Tibial nerve (tissue), 4 donors: ENCODE data around the gene YARS1. TPM values are rescaled to one million over a fixed set of nuclear protein-coding genes. Genes with fewer than 3 reads are reported as not detected.

Source experiments
- DNase-seq, 2 donors: peaks; one replicate each; pipeline ENCODE4 v3.0.0-alpha.2; 2019; ENCODE audit warnings: low spot score in 2 of 2
- H3K27ac ChIP-seq, 4 donors: fragments of 200-600 bp; sonication (generic) in 3 of 4; one replicate each; pipeline ENCODE4 v1.5.1; 2017 to 2019; ENCODE audit warnings: mild to moderate bottlenecking in 1 of 4
- H3K27me3 ChIP-seq, 2 donors: fragments of 200-600 bp; sonication (generic) in 1 of 2; one replicate each; pipeline versions ENCODE4 v1.5.1 to v1.6.0; 2017 to 2019
- H3K36me3 ChIP-seq, 3 donors: fragments of 200-600 bp; sonication (generic); one replicate each; pipeline ENCODE4 v1.5.1; 2018 to 2019
- H3K4me1 ChIP-seq, 4 donors: fragments of 200-600 bp; sonication (generic) in 3 of 4; one replicate each; pipeline ENCODE4 v1.5.1; 2017 to 2019
- H3K4me3 ChIP-seq, 4 donors: fragments of 200-600 bp; sonication (generic) in 3 of 4; one replicate each; pipeline ENCODE4 v1.5.1; 2017 to 2019; ENCODE audit warnings: mild to moderate bottlenecking in 1 of 4, moderate library complexity in 1 of 4
- H3K9me3 ChIP-seq, 4 donors: fragments of 200-600 bp; sonication (generic) in 3 of 4; one replicate each; pipeline ENCODE4 v1.5.1; 2017 to 2019
- CTCF ChIP-seq, 5 experiments: fragments of 200-600 bp in 3 of 5; fragments of 450-650 bp in 2 of 5; sonication (generic) in 3 of 5; IDR thresholded peaks; one replicate each; pipeline ENCODE4 v1.5.1; 2016 to 2019; ENCODE audit warnings: antibody characterized with exemption in 5 of 5, mild to moderate bottlenecking in 3 of 5, moderate library complexity in 2 of 5
- EP300 ChIP-seq, 2 donors: sonication (generic); formaldehyde crosslinking; IDR thresholded peaks; one replicate each; pipeline ENCODE4 v1.6.1; 2017; ENCODE audit warnings: antibody characterized with exemption in 2 of 2, mild to moderate bottlenecking in 1 of 2
- POLR2A ChIP-seq, 2 donors: fragments of 450-650 bp; IDR thresholded peaks; one replicate each; pipeline ENCODE4 v1.6.1; 2017; ENCODE audit warnings: antibody characterized with exemption in 2 of 2, mild to moderate bottlenecking in 2 of 2, moderate library complexity in 2 of 2
- WGBS, 2 donors: methylation state at CpG; one replicate each; pipeline ENCODE4 v1.1.5; 2018; 5-methylcytosine and 5-hydroxymethylcytosine counted together
- total RNA-seq, 4 donors: library from RNA; depleted of rRNA; stranded (reverse); fragments of >200 nt; gene quantifications; one replicate each; pipeline ENCODE4 v1.1.0, GENCODE V29; 2016

The YARS1 gene
- total RNA-seq, result 10 to 100 TPM; 29.0 to 80.7 (median 50.2) TPM

- H3K4me1 ChIP-seq, result peaks cover 0 to 58% (median 22%) of the 10 kb centered on the region in 4 donors
- 0% methylated on average over 36 to 48 of the region's 55 CpGs for WGBS, 2 donors
Observed at GRCh38 chr1:32817159-32817814, at the start of gene YARS1, which contains the start of gene S100PBP. Gene YARS1 (minus strand): TSS chr1:32817358. CDS start chr1:32817244, 114 bp downstream. Gene S100PBP (plus strand): TSS chr1:32817653. CDS start chr1:32826100, 8,447 bp downstream.

GRCh38 chr1:32865639-32866405 is 48.7 kb upstream of the YARS1 start:
- no peak for DNase-seq
- peaks cover 0 to 69% (median 0%) of the 10 kb centered on the region in 3 donors for H3K36me3 ChIP-seq
- peaks cover 0 to 8% of the 10 kb centered on the region in 2 donors for H3K27me3 ChIP-seq
- no peak overlapping the region for H3K27ac ChIP-seq
- 49 to 51% methylated on average over 3 of the region's 3 CpGs for WGBS, 2 donors
- no peaks in the 10 kb centered on the region for H3K9me3 ChIP-seq
- no peak overlapping the region for H3K4me3 ChIP-seq
- H3K4me1 ChIP-seq, result peaks cover 0 to 14% (median 4%) of the 10 kb centered on the region in 4 donors
- no peak for TF ChIP-seq CTCF (IDR thresholded peaks at IDR 0.05)
- TF ChIP-seq POLR2A (IDR thresholded peaks at IDR 0.05), result no peak
- no peak for TF ChIP-seq EP300 (IDR thresholded peaks at IDR 0.05)

More at GRCh38 chr1:32817159-32817814, at the start of gene YARS1, which contains the start of gene S100PBP:
- peak within 1 kb of the TSS; percentile 82 to 99 (median 90) for H3K4me3 ChIP-seq
- H3K27me3 ChIP-seq, result no peaks in the 10 kb centered on the region
- peak within 1 kb of the TSS; percentile 94 to 98 (median 96) for H3K27ac ChIP-seq
- peak; percentile 99 for DNase-seq
- no peaks in the 10 kb centered on the region for H3K9me3 ChIP-seq
- TF ChIP-seq POLR2A (IDR thresholded peaks at IDR 0.05) (peak in 1 of 2 donors; percentile 61), CTCF (IDR thresholded peaks at IDR 0.05) (peak in 3 of 5 experiments; percentile 15 to 73 (median 59)), EP300 (IDR thresholded peaks at IDR 0.05) (peak; percentile 97)
- H3K36me3 ChIP-seq, result no peaks in the 10 kb centered on the region

GRCh38 chr1:32864375-32865019 is 47.3 kb upstream of the YARS1 start:
- TF ChIP-seq EP300 (IDR thresholded peaks at IDR 0.05) (no peak), CTCF (IDR thresholded peaks at IDR 0.05) (no peak), POLR2A (IDR thresholded peaks at IDR 0.05) (no peak)

GRCh38 chr1:32863881-32864245 is 46.7 kb upstream of the YARS1 start:
- peaks cover 0 to 84% (median 0%) of the 10 kb centered on the region in 3 donors for H3K36me3 ChIP-seq
- DNase-seq, result no peak
- TF ChIP-seq CTCF (IDR thresholded peaks at IDR 0.05), result no peak
- TF ChIP-seq EP300 (IDR thresholded peaks at IDR 0.05), result no peak
- TF ChIP-seq POLR2A (IDR thresholded peaks at IDR 0.05), result no peak
- H3K4me1 ChIP-seq, result peaks cover 0 to 7% (median 0%) of the 10 kb centered on the region in 4 donors
- H3K27ac ChIP-seq, result no peak overlapping the region
- no peaks in the 10 kb centered on the region for H3K9me3 ChIP-seq
- no peaks in the 10 kb centered on the region for H3K27me3 ChIP-seq
- WGBS, 2 donors, result 88 to 97% methylated on average over 1 of the region's 1 CpG
- no peak overlapping the region for H3K4me3 ChIP-seq

More at GRCh38 chr1:32864375-32865019, 47.3 kb upstream of the YARS1 start:
- H3K27me3 ChIP-seq, result no peaks in the 10 kb centered on the region
- H3K36me3 ChIP-seq, result peaks cover 0 to 81% (median 0%) of the 10 kb centered on the region in 3 donors
- 91 to 96% methylated on average over 8 of the region's 8 CpGs for WGBS, 2 donors
- H3K4me1 ChIP-seq, result peaks cover 0 to 7% (median 0%) of the 10 kb centered on the region in 4 donors
- DNase-seq, result no peak
- H3K4me3 ChIP-seq, result no peak overlapping the region
- H3K9me3 ChIP-seq, result no peaks in the 10 kb centered on the region
- no peak overlapping the region for H3K27ac ChIP-seq
